SK-N-SH (cell line): ENCODE results near the gene ITLN1. TPM values are rescaled to one million over a fixed set of nuclear protein-coding genes. Genes with fewer than 3 reads are reported as not detected.

Experiments used
- CTCF ChIA-PET: fragments of 300-600, 350-600 bp; formaldehyde crosslinking; extraction: SDS; loops from one replicate; lab custom pipeline; 2021; lab: Yijun Ruan, JAX
- POLR2A ChIA-PET: fragments of 350-600 bp; sonication (Branson Sonifier 250); formaldehyde crosslinking; extraction: SDS; loops from one replicate; lab custom pipeline; 2020; ENCODE audit warnings: antibody characterized with exemption, inconsistent platforms; lab: Yijun Ruan, JAX
- DNase-seq: peaks from one replicate; pipeline ENCODE4 v3.0.0; 2012
- H2AFZ ChIP-seq: fragments of 200-600 bp; sonication (generic); 2 replicates; pipeline ENCODE4 v1.8.1; 2016; ENCODE audit warnings: antibody characterized with exemption, mild to moderate bottlenecking, low read depth
- H3F3A ChIP-seq: fragments of 200-600 bp; sonication (generic); replicated peaks from 2 replicates; pipeline ENCODE3; 2016; ENCODE audit warnings: antibody characterized with exemption, mild to moderate bottlenecking; ENCODE audit not compliant: insufficient read depth
- H3K27ac ChIP-seq, 2 experiments: fragments of 200-500 bp in 1 of 2; fragments of 200-600 bp in 1 of 2; sonication (Bioruptor generic) in 1 of 2; sonication (generic), shearing (Covaris generic) in 1 of 2; 2 replicates each; pipeline versions ENCODE4 v1.5.1 to v1.6.1; 2014 to 2016; ENCODE audit warnings: low read depth in 2 of 2, inconsistent platforms in 1 of 2, low read length in 1 of 2, mild to moderate bottlenecking in 1 of 2, mixed read lengths in 1 of 2
- H3K27me3 ChIP-seq: fragments of 200-600 bp; sonication (generic), shearing (Covaris generic); 2 replicates; pipeline ENCODE4 v1.6.1; 2016; ENCODE audit warnings: mixed run types; ENCODE audit not compliant: insufficient read depth
- H3K36me3 ChIP-seq, 2 experiments: fragments of 200-500 bp in 1 of 2; fragments of 200-600 bp in 1 of 2; sonication (Bioruptor generic) in 1 of 2; sonication (generic) in 1 of 2; replicated peaks in 1 of 2; 2 replicates each; pipeline versions ENCODE3 to v1.5.1; 2014 to 2016; ENCODE audit warnings: low read length in 1 of 2, mild to moderate bottlenecking in 1 of 2; ENCODE audit not compliant: insufficient read depth in 2 of 2, control insufficient read depth in 1 of 2
- H3K4me1 ChIP-seq, 2 experiments: fragments of 200-500 bp in 1 of 2; fragments of 200-600 bp in 1 of 2; sonication (Bioruptor generic) in 1 of 2; sonication (generic), shearing (Covaris generic) in 1 of 2; 2 replicates each; pipeline versions ENCODE4 v1.5.1 to v1.6.1; 2014 to 2016; ENCODE audit warnings: low read depth in 1 of 2, low read length in 1 of 2, mixed run types in 1 of 2; ENCODE audit not compliant: insufficient read depth in 2 of 2, control insufficient read depth in 1 of 2
- H3K4me2 ChIP-seq: fragments of 200-600 bp; sonication (generic), shearing (Covaris generic); 2 replicates; pipeline ENCODE4 v1.6.1; 2017; ENCODE audit warnings: mixed run types
- H3K4me3 ChIP-seq, 2 experiments: fragments of 200-500 bp in 1 of 2; fragments of 200-600 bp in 1 of 2; sonication (Bioruptor generic) in 1 of 2; sonication (generic), shearing (Covaris generic) in 1 of 2; 2 replicates each; pipeline versions ENCODE4 v1.5.1 to v1.8.1; 2014 to 2016; ENCODE audit warnings: low read depth in 2 of 2, inconsistent platforms in 1 of 2, low read length in 1 of 2, mild to moderate bottlenecking in 1 of 2, mixed read lengths in 1 of 2, moderate library complexity in 1 of 2
- H3K79me2 ChIP-seq: fragments of 200-600 bp; sonication (generic); 2 replicates; pipeline ENCODE4 v1.8.1; 2017; ENCODE audit warnings: mild to moderate bottlenecking; ENCODE audit not compliant: insufficient read depth
- H3K9ac ChIP-seq: fragments of 200-600 bp; sonication (generic); 2 replicates; pipeline ENCODE4 v1.6.1; 2017; ENCODE audit warnings: mixed run types
- H3K9me2 ChIP-seq: fragments of 200-600 bp; sonication (generic); 2 replicates; pipeline ENCODE4 v1.6.1; 2017; ENCODE audit warnings: mixed run types
- H3K9me3 ChIP-seq: fragments of 200-600 bp; sonication (generic); 2 replicates; pipeline ENCODE4 v1.6.1; 2017; ENCODE audit warnings: mixed run types, mild to moderate bottlenecking, moderate library complexity
- H4K20me1 ChIP-seq: fragments of 200-600 bp; sonication (generic); 2 replicates; pipeline ENCODE4 v1.6.1; 2017; ENCODE audit warnings: mild to moderate bottlenecking, mixed run types; ENCODE audit not compliant: insufficient read depth
- CHD2 ChIP-seq: fragments of 150-350 bp; IDR thresholded peaks from 2 replicates; pipeline ENCODE4 v1.6.1; 2018; ENCODE audit warnings: low read length; ENCODE audit not compliant: partially characterized antibody
- EP300 ChIP-seq, 2 experiments: IDR thresholded peaks; 2 replicates each; pipeline versions ENCODE4 v1.4.0 to v1.6.1; 2012; ENCODE audit warnings: borderline replicate concordance in 1 of 2, low read depth in 1 of 2, low read length in 1 of 2
- EZH2phosphoT487 ChIP-seq: fragments of 200-600 bp; sonication (generic); IDR thresholded peaks from 2 replicates; pipeline ENCODE4 v1.6.1; 2017; ENCODE audit warnings: low read depth, mixed run types, mild to moderate bottlenecking, antibody characterized with exemption, moderate library complexity, borderline replicate concordance
- FOSL2 ChIP-seq: IDR thresholded peaks from 2 replicates; pipeline ENCODE4 v1.4.0; 2012; ENCODE audit warnings: low read depth, mild to moderate bottlenecking, moderate library complexity, borderline replicate concordance
- FOXJ3 ChIP-seq: sonication (generic); formaldehyde crosslinking; IDR thresholded peaks from 2 replicates; pipeline ENCODE4 v1.5.1; 2020; ENCODE audit warnings: mild to moderate bottlenecking, missing genetic modification reagents
- FOXM1 ChIP-seq: IDR thresholded peaks from 2 replicates; pipeline ENCODE4 v1.4.0; 2012; ENCODE audit warnings: low read depth, mild to moderate bottlenecking
- GABPA ChIP-seq: IDR thresholded peaks from 2 replicates; pipeline ENCODE4 v1.4.0; 2012; ENCODE audit warnings: low read depth, mild to moderate bottlenecking
- MEF2A ChIP-seq: IDR thresholded peaks from 2 replicates; pipeline ENCODE4 v1.4.0; 2012; ENCODE audit warnings: low read depth, borderline replicate concordance
- MXI1 ChIP-seq: IDR thresholded peaks from 2 replicates; pipeline ENCODE4 v1.6.1; 2012; ENCODE audit warnings: mild to moderate bottlenecking, low read depth, low read length, improper control_type of control experiment
- NFIC ChIP-seq: IDR thresholded peaks from 2 replicates; pipeline ENCODE4 v1.4.0; 2012; ENCODE audit warnings: borderline replicate concordance
- NRF1 ChIP-seq: IDR thresholded peaks from 2 replicates; pipeline ENCODE4 v1.6.1; 2012; ENCODE audit warnings: low read depth, mild to moderate bottlenecking, low read length
- POLR2AphosphoS5 ChIP-seq: IDR thresholded peaks from 2 replicates; pipeline ENCODE4 v1.6.1; 2012; ENCODE audit warnings: low read depth, low read length
- RCOR1 ChIP-seq: fragments of 150-350 bp; IDR thresholded peaks from 2 replicates; pipeline ENCODE4 v1.6.1; 2017; ENCODE audit warnings: antibody characterized with exemption, low read length
- RFX5 ChIP-seq: IDR thresholded peaks from 2 replicates; pipeline ENCODE4 v1.6.1; 2012; ENCODE audit warnings: mild to moderate bottlenecking, improper control_type of control experiment, low read length
- RXRA ChIP-seq: IDR thresholded peaks from 2 replicates; pipeline ENCODE4 v1.4.0; 2012; ENCODE audit warnings: low read depth, mild to moderate bottlenecking, borderline replicate concordance
- SIN3A ChIP-seq: IDR thresholded peaks from 2 replicates; pipeline ENCODE4 v1.6.1; 2012; ENCODE audit warnings: low read depth, mild to moderate bottlenecking, low read length, moderate library complexity, borderline replicate concordance
- SMC3 ChIP-seq: IDR thresholded peaks from 2 replicates; pipeline ENCODE4 v1.6.1; 2012; ENCODE audit warnings: low read depth, low read length, improper control_type of control experiment
- USF1 ChIP-seq: IDR thresholded peaks from 2 replicates; pipeline ENCODE4 v1.4.0; 2012; ENCODE audit warnings: low read depth, borderline replicate concordance
- USF2 ChIP-seq: fragments of 150-350 bp; IDR thresholded peaks from 2 replicates; pipeline ENCODE4 v1.6.1; 2017; ENCODE audit warnings: antibody characterized with exemption, low read length, low read depth, borderline replicate concordance
- YY1 ChIP-seq: IDR thresholded peaks from 2 replicates; pipeline ENCODE4 v1.4.0; 2012; ENCODE audit warnings: low read depth, mild to moderate bottlenecking
- ZBTB33 ChIP-seq: IDR thresholded peaks from 2 replicates; pipeline ENCODE4 v1.4.0; 2012; ENCODE audit warnings: low read depth, borderline replicate concordance
- WGBS: methylation state at CpG from one replicate; pipeline ENCODE4 v1.1.6; 2017; ENCODE audit warnings: low lambda C conversion rate; 5-methylcytosine and 5-hydroxymethylcytosine counted together
- polyA plus RNA-seq, 3 experiments: library from polyadenylated mRNA; depleted of rRNA; stranded (reverse); fragments of >200 nt; gene quantifications; 2 replicates each; pipeline ENCODE4 v1.2.3, GENCODE V29; 2012
- TF ChIP-seq, protein P1 (sequence below): IDR thresholded peaks from 2 replicates; pipeline ENCODE4; 2012

The ITLN1 gene
- polyA plus RNA-seq, 1 of the 3 experiments (the other 2 are of a cell fraction) = not detected

- H3K4me3 ChIP-seq = no peak overlapping the region
- no peaks in the 10 kb centered on the region for H4K20me1 ChIP-seq
- CTCF ChIA-PET = interaction anchor here (1.2 kb wide), 1 partner anchor 45 kb away, joined by 3 read pairs; no protein-coding TSS in a partner anchor
- DNase-seq = no peak
- H3K9me2 ChIP-seq = no peaks in the 10 kb centered on the region
- H3K27ac ChIP-seq = no peak overlapping the region
- H3K36me3 ChIP-seq = no peaks in the 10 kb centered on the region
- H3K79me2 ChIP-seq = no peaks in the 10 kb centered on the region
- H3K27me3 ChIP-seq = peaks cover 31% of the 10 kb centered on the region; the same call in 1 of the 2 replicates
- WGBS = 33% methylated on average over 2 of the region's 2 CpGs
- no peak overlapping the region for H2AFZ ChIP-seq
- no peak overlapping the region for H3K9ac ChIP-seq
- no peaks in the 10 kb centered on the region for H3K9me3 ChIP-seq
- no peaks in the 10 kb centered on the region for H3F3A ChIP-seq
- TF ChIP-seq FOXM1 (no peak), FOSL2 (no peak), GABPA (no peak), FOXJ3 (no peak), RCOR1 (no peak), USF1 (no peak), YY1 (no peak), EZH2phosphoT487 (no peak), NRF1 (no peak), SMC3 (no peak)
- TF ChIP-seq, all 33 proteins: peak for 0
- Histone ChIP-seq H3K4me2 (no peak overlapping the region), H3K4me1 (no peaks in the 10 kb centered on the region)
- POLR2A ChIA-PET = no interaction called here
Measured at GRCh38 chr1:160839746-160840145, 45.2 kb downstream of the ITLN1 start.

DNA sequence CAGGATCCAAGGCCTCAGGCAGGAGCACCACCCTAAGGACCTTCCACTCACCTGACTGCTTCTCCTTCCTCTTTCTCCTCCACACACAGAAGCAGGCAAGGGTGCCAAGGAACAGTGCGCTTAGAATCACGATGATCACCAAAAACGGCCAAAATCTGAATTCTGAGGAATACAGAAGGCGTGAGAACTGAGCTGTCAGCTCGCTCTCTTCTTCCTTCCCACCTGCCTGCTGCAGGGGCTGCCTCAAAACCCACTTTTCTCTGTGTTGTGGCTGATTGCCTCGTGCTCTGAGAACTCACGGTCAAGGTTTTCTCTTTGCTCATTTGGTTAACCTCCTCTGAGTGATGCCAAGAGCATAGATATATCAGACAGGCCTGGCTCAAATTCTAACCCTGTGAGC, 46.1 kb downstream of the ITLN1 start:
- POLR2A ChIA-PET = no interaction called here
- 16% methylated on average over 7 of the region's 7 CpGs for WGBS

More for the DNA sequence above, 46.1 kb downstream of the ITLN1 start:
- Histone ChIP-seq H3K4me3 (no peak overlapping the region), H3K4me2 (no peak overlapping the region), H3K4me1 (no peaks in the 10 kb centered on the region), H2AFZ (no peak overlapping the region), H3K79me2 (no peaks in the 10 kb centered on the region), H3K9ac (no peak overlapping the region), H3K27me3 (peaks cover 34% of the 10 kb centered on the region; the same call in 1 of the 2 replicates), H4K20me1 (no peaks in the 10 kb centered on the region), H3K9me3 (no peaks in the 10 kb centered on the region), H3K36me3 (no peaks in the 10 kb centered on the region), H3K27ac (no peak overlapping the region), H3K9me2 (no peaks in the 10 kb centered on the region), H3F3A (no peaks in the 10 kb centered on the region)
- DNase-seq = no peak
- CTCF ChIA-PET = no interaction called here
- no peak for TF ChIP-seq FOSL2
- no peak for TF ChIP-seq FOXM1
- TF ChIP-seq MEF2A = no peak
- TF ChIP-seq NFIC = no peak
- TF ChIP-seq NRF1 = no peak
- no peak for TF ChIP-seq SIN3A
- no peak for TF ChIP-seq EP300 (IDR thresholded peaks at IDR 0.05; ENCODE audit: borderline replicate concordance in 1 of 2, low read depth in 1 of 2, low read length in 1 of 2)
- TF ChIP-seq MXI1 = no peak
- TF ChIP-seq USF2 = no peak
- no peak for TF ChIP-seq RCOR1
- TF ChIP-seq ZBTB33 = no peak
- TF ChIP-seq POLR2AphosphoS5 = no peak
- TF ChIP-seq RFX5 = no peak
- TF ChIP-seq, protein P1, sequence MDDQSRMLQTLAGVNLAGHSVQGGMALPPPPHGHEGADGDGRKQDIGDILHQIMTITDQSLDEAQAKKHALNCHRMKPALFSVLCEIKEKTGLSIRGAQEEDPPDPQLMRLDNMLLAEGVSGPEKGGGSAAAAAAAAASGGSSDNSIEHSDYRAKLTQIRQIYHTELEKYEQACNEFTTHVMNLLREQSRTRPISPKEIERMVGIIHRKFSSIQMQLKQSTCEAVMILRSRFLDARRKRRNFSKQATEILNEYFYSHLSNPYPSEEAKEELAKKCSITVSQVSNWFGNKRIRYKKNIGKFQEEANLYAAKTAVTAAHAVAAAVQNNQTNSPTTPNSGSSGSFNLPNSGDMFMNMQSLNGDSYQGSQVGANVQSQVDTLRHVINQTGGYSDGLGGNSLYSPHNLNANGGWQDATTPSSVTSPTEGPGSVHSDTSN = no peak
- no peak for TF ChIP-seq CHD2
- TF ChIP-seq FOXJ3 = no peak
- no peak for TF ChIP-seq RXRA
